ENCODE results near the gene ZSWIM3. TPM values are rescaled to one million over a fixed set of nuclear protein-coding genes. Genes with fewer than 3 reads are reported as not detected.

ZSWIM3 gene
- total and polyA plus RNA-seq, 2 of the 13 experiments (the other 11 are each of a cell fraction or from before 2014, with no cell fraction given) = 5.2 to 5.8 TPM

DNA sequence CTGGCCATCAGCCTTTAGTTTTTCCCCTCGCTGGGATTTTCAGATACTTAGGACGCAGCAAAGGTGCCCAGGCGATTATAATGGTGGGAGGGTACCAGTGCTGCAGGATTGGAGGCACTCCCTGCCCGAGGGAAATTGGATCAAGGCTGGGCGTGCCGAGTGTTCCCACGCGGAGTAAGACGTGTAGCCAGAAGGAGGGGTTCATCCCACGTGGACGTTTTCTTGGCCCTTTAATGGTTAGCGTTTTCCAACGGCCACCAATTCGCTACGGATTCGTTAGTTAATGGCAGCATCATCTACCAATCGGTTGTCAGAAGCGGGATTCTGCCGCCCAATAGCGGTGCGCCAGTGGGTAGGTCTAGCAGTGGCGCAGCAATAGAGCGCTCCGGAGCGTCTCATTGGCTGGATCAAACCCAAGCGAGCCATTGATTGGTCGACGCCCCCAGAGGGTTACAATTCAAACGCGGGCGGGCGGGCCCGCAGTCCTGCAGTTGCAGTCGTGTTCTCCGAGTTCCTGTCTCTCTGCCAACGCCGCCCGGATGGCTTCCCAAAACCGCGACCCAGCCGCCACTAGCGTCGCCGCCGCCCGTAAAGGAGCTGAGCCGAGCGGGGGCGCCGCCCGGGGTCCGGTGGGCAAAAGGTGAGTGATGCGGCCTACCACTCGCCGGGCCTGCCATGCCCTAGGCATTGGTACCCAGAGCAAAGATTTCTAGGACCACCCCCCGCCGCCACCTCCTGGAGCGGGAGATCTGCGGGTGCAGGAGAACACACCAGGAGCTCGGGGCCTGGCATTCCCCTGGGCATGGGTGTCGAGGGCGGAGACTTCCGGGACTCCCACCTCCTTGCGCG lies 45.0 kb upstream of the ZSWIM3 start, which contains the start of gene UBE2C (continued):
- TF ChIP-seq RBAK (CRISPR knock-in tag; IDR thresholded peaks at IDR 0.05) = no peak
- no peak for TF ChIP-seq HMG20B (CRISPR knock-in tag; conservative IDR thresholded peaks at IDR 0.05)
- no peak for TF ChIP-seq SRF (IDR thresholded peaks at IDR 0.05; ENCODE audit: low read depth, low read length)
- TF ChIP-seq HIVEP1 (CRISPR knock-in tag; IDR thresholded peaks at IDR 0.05) = peak; percentile 51; the same call in 1 of the 2 replicates
- TF ChIP-seq ZNF790 (CRISPR knock-in tag; IDR thresholded peaks at IDR 0.05; ENCODE audit: borderline replicate concordance) = no peak
- TF ChIP-seq ZNF180 (CRISPR knock-in tag; IDR thresholded peaks at IDR 0.05; ENCODE audit: borderline replicate concordance, low read depth) = no peak
- TF ChIP-seq ZNF138 (CRISPR knock-in tag; IDR thresholded peaks at IDR 0.05; ENCODE audit: low read depth) = peak; percentile 46; the same call in 1 of the 2 replicates
- 0 out of 2 replicates have a peak, but pooled peaks have one; percentile 24 for TF ChIP-seq EHMT2 (IDR thresholded peaks at IDR 0.05; ENCODE audit: borderline replicate concordance, low read depth, low read length)
- no peak for TF ChIP-seq ZNF281 (CRISPR knock-in tag; IDR thresholded peaks at IDR 0.05; ENCODE audit: borderline replicate concordance)
- TF ChIP-seq, protein P1, sequence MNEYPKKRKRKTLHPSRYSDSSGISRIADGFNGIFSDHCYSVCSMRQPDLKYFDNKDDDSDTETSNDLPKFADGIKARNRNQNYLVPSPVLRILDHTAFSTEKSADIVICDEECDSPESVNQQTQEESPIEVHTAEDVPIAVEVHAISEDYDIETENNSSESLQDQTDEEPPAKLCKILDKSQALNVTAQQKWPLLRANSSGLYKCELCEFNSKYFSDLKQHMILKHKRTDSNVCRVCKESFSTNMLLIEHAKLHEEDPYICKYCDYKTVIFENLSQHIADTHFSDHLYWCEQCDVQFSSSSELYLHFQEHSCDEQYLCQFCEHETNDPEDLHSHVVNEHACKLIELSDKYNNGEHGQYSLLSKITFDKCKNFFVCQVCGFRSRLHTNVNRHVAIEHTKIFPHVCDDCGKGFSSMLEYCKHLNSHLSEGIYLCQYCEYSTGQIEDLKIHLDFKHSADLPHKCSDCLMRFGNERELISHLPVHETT (CRISPR knock-in tag; conservative IDR thresholded peaks at IDR 0.05) = no peak
- no peak for TF ChIP-seq ARNTL (CRISPR knock-in tag; IDR thresholded peaks at IDR 0.05)
- TF ChIP-seq ZBTB3 (CRISPR knock-in tag; IDR thresholded peaks at IDR 0.05; ENCODE audit: borderline replicate concordance, low read depth) = no peak
- no peak for TF ChIP-seq ZNF460 (CRISPR knock-in tag; IDR thresholded peaks at IDR 0.05; ENCODE audit: borderline replicate concordance)
- TF ChIP-seq, protein P2, sequence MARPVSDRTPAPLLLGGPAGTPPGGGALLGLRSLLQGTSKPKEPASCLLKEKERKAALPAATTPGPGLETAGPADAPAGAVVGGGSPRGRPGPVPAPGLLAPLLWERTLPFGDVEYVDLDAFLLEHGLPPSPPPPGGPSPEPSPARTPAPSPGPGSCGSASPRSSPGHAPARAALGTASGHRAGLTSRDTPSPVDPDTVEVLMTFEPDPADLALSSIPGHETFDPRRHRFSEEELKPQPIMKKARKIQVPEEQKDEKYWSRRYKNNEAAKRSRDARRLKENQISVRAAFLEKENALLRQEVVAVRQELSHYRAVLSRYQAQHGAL (CRISPR knock-in tag; IDR thresholded peaks at IDR 0.05; ENCODE audit: not compliant biosample characterization) = no peak
- 0 out of 2 replicates have a peak, but pooled peaks have one; percentile 33 for TF ChIP-seq SALL2 (CRISPR knock-in tag; IDR thresholded peaks at IDR 0.05)
- TF ChIP-seq ZNF335 (CRISPR knock-in tag; IDR thresholded peaks at IDR 0.05) = no peak
- peak; percentile 100 for TF ChIP-seq NFYB (CRISPR knock-in tag; IDR thresholded peaks at IDR 0.05)
- TF ChIP-seq NFE2 (CRISPR knock-in tag; IDR thresholded peaks at IDR 0.05) = no peak
- TF ChIP-seq ASH2L (IDR thresholded peaks at IDR 0.05; ENCODE audit: insufficient read length, low read depth, low read length) = peak; percentile 7
- no peak for TF ChIP-seq GZF1 (CRISPR knock-in tag; IDR thresholded peaks at IDR 0.05)
- no peak for TF ChIP-seq ZNF660 (CRISPR knock-in tag; IDR thresholded peaks at IDR 0.05; ENCODE audit: borderline replicate concordance, low read depth)
- no peak; the same call in 1 of the 2 replicates for TF ChIP-seq ZBTB49 (CRISPR knock-in tag; IDR thresholded peaks at IDR 0.05; ENCODE audit: borderline replicate concordance)

Measured in HepG2 (cell line).